ENCODE results near the gene NUDCD3. TPM values are rescaled to one million over a fixed set of nuclear protein-coding genes. Genes with fewer than 3 reads are reported as not detected.

NUDCD3 gene
- total and polyA plus RNA-seq, 12 donors, result 16.2 to 116 (median 102) TPM

DNA sequence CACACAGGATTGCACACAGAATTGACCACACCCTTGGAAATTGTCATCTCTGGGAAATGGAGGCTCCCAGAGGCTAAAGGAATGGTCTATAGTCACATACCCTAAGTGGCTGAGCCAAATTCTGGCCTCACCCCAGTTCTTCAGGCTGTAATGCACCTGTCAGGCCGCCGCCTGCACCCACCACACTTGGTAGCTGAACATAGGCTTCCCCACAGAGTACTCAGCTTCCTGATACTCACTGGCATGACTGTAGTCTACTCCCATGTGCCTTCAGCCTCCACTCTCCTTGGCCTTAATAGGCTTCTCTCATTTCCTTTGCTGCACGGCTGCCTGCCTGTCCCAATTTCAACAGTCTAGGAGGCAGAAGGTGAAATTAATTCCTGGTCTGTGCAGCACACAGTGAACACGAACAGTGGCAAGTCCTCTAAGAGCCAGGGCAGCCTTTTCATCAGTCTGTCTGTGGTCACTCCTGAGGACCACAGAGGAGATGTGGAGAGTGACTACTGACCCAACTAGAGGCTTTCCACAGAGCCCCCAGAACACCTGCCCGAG, 42.5 kb downstream of the NUDCD3 start:
- TF ChIP-seq CTCF (IDR thresholded peaks at IDR 0.05), result no peak
- intact Hi-C loops (cut with DNase I), result no loop called here

DNA sequence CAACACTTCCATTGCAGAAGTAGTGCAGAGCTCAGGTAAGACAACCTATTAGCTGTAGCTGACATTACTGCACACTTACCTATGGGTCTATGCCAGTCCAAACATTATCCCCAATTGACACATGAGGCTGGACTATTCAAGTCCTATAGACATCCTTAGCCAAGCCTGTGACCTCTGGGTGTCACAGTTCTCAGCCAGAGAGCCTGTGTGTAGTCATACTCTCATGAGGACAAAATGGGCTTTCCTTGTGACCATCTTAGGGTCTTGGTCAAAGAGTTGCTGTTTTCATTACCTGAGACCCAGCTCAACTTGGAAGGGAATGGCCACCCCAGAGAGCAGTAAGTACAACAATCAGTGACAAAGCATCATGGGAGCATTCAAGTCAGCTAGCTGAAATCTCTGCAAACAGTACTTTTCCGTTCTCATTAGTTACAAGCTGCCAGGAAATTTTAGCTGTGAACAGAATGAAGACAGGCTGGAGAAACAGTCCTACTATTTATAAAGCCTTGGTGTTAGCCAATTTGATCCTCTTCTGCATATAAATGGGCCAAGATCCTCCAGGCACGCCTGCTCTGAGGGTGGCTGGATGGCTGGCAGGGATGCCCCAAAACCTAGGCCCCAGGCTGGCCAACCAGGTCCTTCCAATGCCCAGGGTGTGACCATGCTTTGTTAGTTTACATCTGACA, 44.3 kb downstream of the NUDCD3 start:
- DNase-seq, result no peak
- intact Hi-C loops (cut with DNase I), result no loop called here
- WGBS, 2 donors, result 39 to 49% methylated on average over 2 of the region's 2 CpGs

More for the DNA sequence above, 42.5 kb downstream of the NUDCD3 start:
- H3K4me1 ChIP-seq, result peaks cover 0 to 55% (median 34%) of the 10 kb centered on the region in 9 donors
- H3K4me3 ChIP-seq, result no peak overlapping the region
- no peaks in the 10 kb centered on the region for H3K9me3 ChIP-seq
- H3K27me3 ChIP-seq, result no peaks in the 10 kb centered on the region
- DNase-seq (no peak), ATAC-seq (no peak)
- peaks cover 0 to 51% (median 0%) of the 10 kb centered on the region in 9 donors for H3K36me3 ChIP-seq
- no peak overlapping the region for H3K27ac ChIP-seq
- 90 to 95% methylated on average over 5 of the region's 5 CpGs for WGBS, 2 donors

DNA sequence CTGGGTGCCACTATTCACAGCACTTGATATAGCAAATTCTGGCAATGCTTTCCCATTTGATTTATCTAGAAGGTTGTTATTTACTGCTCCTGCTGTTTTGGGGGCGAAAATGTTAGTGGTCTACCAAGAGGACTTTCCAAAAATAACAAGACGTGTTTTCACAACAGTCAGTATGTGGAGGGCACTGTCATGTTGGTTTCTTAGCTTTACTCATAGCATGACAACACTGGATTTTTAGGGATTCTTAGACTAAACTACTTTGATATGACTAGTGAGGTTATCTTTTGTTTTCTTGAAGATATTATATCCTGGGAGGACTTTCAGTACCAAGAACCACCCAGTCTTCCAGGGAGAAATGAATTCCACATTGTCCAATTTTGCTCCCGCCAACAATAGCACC, 49.4 kb downstream of the NUDCD3 start:
- no peaks in the 10 kb centered on the region for H3K27me3 ChIP-seq
- intact Hi-C loops (cut with DNase I), result no loop called here
- WGBS, 2 donors, result 94 to 96% methylated on average over 3 of the region's 3 CpGs
- no peak for DNase-seq
- no peak overlapping the region for H3K4me3 ChIP-seq
- no peak for ATAC-seq
- H3K36me3 ChIP-seq, result peaks cover 0 to 18% (median 0%) of the 10 kb centered on the region in 9 donors
- peaks cover 0 to 44% (median 20%) of the 10 kb centered on the region in 9 donors for H3K4me1 ChIP-seq
- no peaks in the 10 kb centered on the region for H3K9me3 ChIP-seq
- H3K27ac ChIP-seq, result no peak overlapping the region
- TF ChIP-seq CTCF (IDR thresholded peaks at IDR 0.05), result no peak

More for the DNA sequence above, 44.3 kb downstream of the NUDCD3 start:
- Histone ChIP-seq H3K9me3 (no peaks in the 10 kb centered on the region), H3K27me3 (no peaks in the 10 kb centered on the region), H3K36me3 (peaks cover 0 to 45% (median 0%) of the 10 kb centered on the region in 9 donors), H3K4me3 (no peak overlapping the region), H3K27ac (peak overlapping the region in 8 of 10 donors; percentile 2 to 61 (median 28)), H3K4me1 (peaks cover 0 to 68% (median 41%) of the 10 kb centered on the region in 9 donors)
- ATAC-seq, result peak in 7 of 8 donors; percentile 38 to 80 (median 49)
- TF ChIP-seq CTCF (IDR thresholded peaks at IDR 0.05), result no peak

GRCh38 chr7:44440577-44441078, 49.8 kb downstream of the NUDCD3 start:
- H3K4me3 ChIP-seq, result no peak overlapping the region
- H3K9me3 ChIP-seq, result no peaks in the 10 kb centered on the region
- H3K4me1 ChIP-seq, result peaks cover 0 to 39% (median 16%) of the 10 kb centered on the region in 9 donors
- peaks cover 0 to 13% (median 0%) of the 10 kb centered on the region in 9 donors for H3K36me3 ChIP-seq
- ATAC-seq (no peak), DNase-seq (no peak)
- H3K27me3 ChIP-seq, result no peaks in the 10 kb centered on the region
- intact Hi-C loops (cut with DNase I), result no loop called here
- no peak for TF ChIP-seq CTCF (IDR thresholded peaks at IDR 0.05)
- no peak overlapping the region for H3K27ac ChIP-seq
